Parathyroid adenoma (tissue), 2 donors: Measurements from ENCODE around the gene PPID.

Experiments used
- H2AFZ ChIP-seq: fragments of 300-600 bp; sonication (generic); one replicate; pipeline ENCODE4 v1.7.0; 2017; ENCODE audit warnings: antibody characterized with exemption, mild to moderate bottlenecking
- H3K27ac ChIP-seq: fragments of 300-600 bp; sonication (generic); one replicate; pipeline ENCODE4 v1.7.0; 2017
- H3K27me3 ChIP-seq: fragments of 300-600 bp; sonication (generic); one replicate; pipeline ENCODE4 v1.7.0; 2017; ENCODE audit warnings: low read length; ENCODE audit not compliant: control insufficient read depth, insufficient read depth
- H3K36me3 ChIP-seq: fragments of 300-600 bp; sonication (generic); one replicate; pipeline ENCODE4 v1.7.0; 2017; ENCODE audit warnings: low read length; ENCODE audit not compliant: control insufficient read depth, insufficient read depth
- H3K4me1 ChIP-seq: fragments of 300-600 bp; sonication (generic); one replicate; pipeline ENCODE4 v1.7.0; 2017; ENCODE audit warnings: control low read depth
- H3K4me2 ChIP-seq: fragments of 300-600 bp; sonication (generic); one replicate; pipeline ENCODE4 v1.7.0; 2017; ENCODE audit warnings: low read length
- H3K4me3 ChIP-seq: fragments of 300-600 bp; sonication (generic); one replicate; pipeline ENCODE4 v1.7.0; 2017; ENCODE audit warnings: low read depth, low read length
- H3K79me2 ChIP-seq: fragments of 300-600 bp; sonication (generic); one replicate; pipeline ENCODE4 v1.7.0; 2017; ENCODE audit warnings: control low read depth
- H3K9ac ChIP-seq: fragments of 300-600 bp; sonication (generic); one replicate; pipeline ENCODE4 v1.7.0; 2017; ENCODE audit warnings: mild to moderate bottlenecking
- H3K9me3 ChIP-seq: fragments of 300-600 bp; sonication (generic); one replicate; pipeline ENCODE4 v1.7.0; 2017; ENCODE audit warnings: low read length; ENCODE audit not compliant: control insufficient read depth
- CTCF ChIP-seq: fragments of 300-600 bp; sonication (generic); IDR thresholded peaks from one replicate; pipeline ENCODE4 v1.7.0; 2017; ENCODE audit warnings: antibody characterized with exemption, mild to moderate bottlenecking
- donor health status: primary hyperparathyroidism.

PPID gene

DNA sequence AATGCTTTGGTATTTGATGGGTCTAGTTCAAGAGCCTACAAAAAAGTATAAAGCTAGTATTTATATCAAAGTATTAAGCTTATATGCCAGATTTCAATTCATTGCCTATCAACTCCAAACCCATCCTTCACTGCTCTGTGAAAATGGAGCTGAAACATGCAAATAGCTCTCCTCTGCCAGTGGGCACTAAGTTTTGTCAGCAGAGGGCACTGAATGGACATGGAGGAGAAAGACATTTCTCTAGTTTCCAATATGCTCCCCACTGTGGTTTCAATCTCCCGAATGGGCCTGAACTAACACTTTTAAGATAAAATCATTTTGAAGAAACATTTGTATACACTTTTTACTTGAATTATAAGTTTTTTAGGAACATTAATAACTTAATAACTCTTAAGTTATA, 12.4 kb downstream of the PPID start:
- H2AFZ ChIP-seq: no peak overlapping the region
- H3K9me3 ChIP-seq: no peaks in the 10 kb centered on the region
- H3K4me3 ChIP-seq: no peak overlapping the region
- TF ChIP-seq CTCF: no peak
- H3K9ac ChIP-seq: no peak overlapping the region
- no peak overlapping the region for H3K4me2 ChIP-seq
- no peaks in the 10 kb centered on the region for H3K27me3 ChIP-seq
- no peaks in the 10 kb centered on the region for H3K79me2 ChIP-seq
- no peaks in the 10 kb centered on the region for H3K4me1 ChIP-seq
- no peak overlapping the region for H3K27ac ChIP-seq
- no peaks in the 10 kb centered on the region for H3K36me3 ChIP-seq

GRCh38 chr4:158704274-158704673, 18.9 kb downstream of the PPID start:
- TF ChIP-seq CTCF: no peak
- H3K27me3 ChIP-seq: no peaks in the 10 kb centered on the region
- H3K4me3 ChIP-seq: no peak overlapping the region
- no peaks in the 10 kb centered on the region for H3K36me3 ChIP-seq
- no peaks in the 10 kb centered on the region for H3K4me1 ChIP-seq
- H3K79me2 ChIP-seq: no peaks in the 10 kb centered on the region
- H3K9me3 ChIP-seq: no peaks in the 10 kb centered on the region
- H3K9ac ChIP-seq: no peak overlapping the region
- H2AFZ ChIP-seq: no peak overlapping the region
- H3K4me2 ChIP-seq: no peak overlapping the region
- H3K27ac ChIP-seq: no peak overlapping the region

GRCh38 chr4:158688813-158689212, 34.4 kb downstream of the PPID start:
- H3K36me3 ChIP-seq: no peaks in the 10 kb centered on the region
- no peak overlapping the region for H2AFZ ChIP-seq
- H3K27ac ChIP-seq: no peak overlapping the region
- no peak for TF ChIP-seq CTCF
- no peaks in the 10 kb centered on the region for H3K4me1 ChIP-seq
- H3K4me2 ChIP-seq: no peak overlapping the region
- H3K9ac ChIP-seq: no peak overlapping the region
- no peaks in the 10 kb centered on the region for H3K27me3 ChIP-seq
- H3K4me3 ChIP-seq: no peak overlapping the region
- H3K79me2 ChIP-seq: no peaks in the 10 kb centered on the region
- no peaks in the 10 kb centered on the region for H3K9me3 ChIP-seq

GRCh38 chr4:158682066-158682465, 41.1 kb downstream of the PPID start:
- Histone ChIP-seq H3K4me3 (no peak overlapping the region), H3K27me3 (no peaks in the 10 kb centered on the region), H3K9ac (no peak overlapping the region), H3K79me2 (no peaks in the 10 kb centered on the region), H3K9me3 (no peaks in the 10 kb centered on the region), H3K4me1 (no peaks in the 10 kb centered on the region), H2AFZ (no peak overlapping the region), H3K4me2 (no peak overlapping the region), H3K27ac (no peak overlapping the region), H3K36me3 (no peaks in the 10 kb centered on the region)
- TF ChIP-seq CTCF: no peak

GRCh38 chr4:158681629-158682028, 41.6 kb downstream of the PPID start:
- Histone ChIP-seq H3K4me1 (no peaks in the 10 kb centered on the region), H3K27ac (no peak overlapping the region), H3K36me3 (no peaks in the 10 kb centered on the region), H3K27me3 (no peaks in the 10 kb centered on the region), H3K79me2 (no peaks in the 10 kb centered on the region), H3K4me3 (no peak overlapping the region), H3K9ac (no peak overlapping the region), H2AFZ (no peak overlapping the region), H3K9me3 (no peaks in the 10 kb centered on the region), H3K4me2 (no peak overlapping the region)
- no peak for TF ChIP-seq CTCF
